ENCODE results near the gene ZSCAN5A. TPM values are rescaled to one million over a fixed set of nuclear protein-coding genes. Genes with fewer than 3 reads are reported as not detected.
"Not testable (repeated sequence)": the region's sequence is repeated elsewhere in the genome, so short reads cannot be mapped to it uniquely, and the experiment has no call there.

ZSCAN5A gene
- total and polyA plus RNA-seq, 2 of the 13 experiments (the other 11 are each of a cell fraction or from before 2014, with no cell fraction given), result 9.5 to 17.8 TPM

DNA sequence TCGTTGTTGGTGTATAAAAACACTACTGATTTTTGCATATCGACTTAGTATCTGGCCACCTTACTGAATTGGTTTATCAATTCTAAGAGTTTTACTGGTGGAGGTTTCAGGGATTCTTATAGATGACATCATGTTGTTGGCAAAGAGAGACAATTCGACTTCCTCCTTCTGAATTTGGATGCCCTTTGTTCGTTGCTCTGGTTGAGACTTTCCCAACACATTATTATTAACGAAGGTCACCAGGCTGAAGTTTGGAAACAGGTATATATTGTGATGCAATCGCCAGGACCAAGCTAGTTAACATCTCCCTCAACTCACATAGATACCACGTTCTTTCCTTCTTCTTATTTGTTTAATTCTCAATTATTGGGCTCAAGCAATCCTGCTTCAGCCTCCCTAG is 115.0 kb downstream of the ZSCAN5A start:
- no peaks in the 10 kb centered on the region for H3K79me2 ChIP-seq (ENCODE audit: insufficient read depth, low read length)
- no peaks in the 10 kb centered on the region for H3K36me3 ChIP-seq (replicated peaks in 1 of 2; ENCODE audit: control insufficient read depth in 1 of 2, insufficient read depth in 2 of 2, low read length in 2 of 2)
- H3K4me3 ChIP-seq (replicated peaks in 1 of 3; ENCODE audit: insufficient read depth in 1 of 3, low read depth in 2 of 3, low read length in 3 of 3), result no peak overlapping the region
- TF ChIP-seq ZNF552 (CRISPR knock-in tag; IDR thresholded peaks at IDR 0.05; ENCODE audit: borderline replicate concordance) (no peak), EEA1 (CRISPR knock-in tag; IDR thresholded peaks at IDR 0.05; ENCODE audit: borderline replicate concordance) (no peak), ZNF136 (CRISPR knock-in tag; IDR thresholded peaks at IDR 0.05; ENCODE audit: low read depth) (no peak), FOXJ3 (CRISPR knock-in tag; IDR thresholded peaks at IDR 0.05; ENCODE audit: borderline replicate concordance) (no peak), JUND (CRISPR knock-in tag; IDR thresholded peaks at IDR 0.05) (no peak), ATF7 (IDR thresholded peaks at IDR 0.05) (peak; percentile 73), ATF7 (CRISPR knock-in tag; IDR thresholded peaks at IDR 0.05) (no peak), CEBPB (IDR thresholded peaks at IDR 0.05; ENCODE audit: borderline replicate concordance, low read depth, low read length) (peak; percentile 92), SOX6 (IDR thresholded peaks at IDR 0.05) (no peak), SOX6 (CRISPR knock-in tag; IDR thresholded peaks at IDR 0.05) (peak; percentile 17; the same call in 1 of the 2 replicates), CEBPG (CRISPR knock-in tag; IDR thresholded peaks at IDR 0.05) (peak; percentile 60), YEATS2 (CRISPR knock-in tag; IDR thresholded peaks at IDR 0.05; ENCODE audit: borderline replicate concordance) (no peak)
- TF ChIP-seq, protein P1, sequence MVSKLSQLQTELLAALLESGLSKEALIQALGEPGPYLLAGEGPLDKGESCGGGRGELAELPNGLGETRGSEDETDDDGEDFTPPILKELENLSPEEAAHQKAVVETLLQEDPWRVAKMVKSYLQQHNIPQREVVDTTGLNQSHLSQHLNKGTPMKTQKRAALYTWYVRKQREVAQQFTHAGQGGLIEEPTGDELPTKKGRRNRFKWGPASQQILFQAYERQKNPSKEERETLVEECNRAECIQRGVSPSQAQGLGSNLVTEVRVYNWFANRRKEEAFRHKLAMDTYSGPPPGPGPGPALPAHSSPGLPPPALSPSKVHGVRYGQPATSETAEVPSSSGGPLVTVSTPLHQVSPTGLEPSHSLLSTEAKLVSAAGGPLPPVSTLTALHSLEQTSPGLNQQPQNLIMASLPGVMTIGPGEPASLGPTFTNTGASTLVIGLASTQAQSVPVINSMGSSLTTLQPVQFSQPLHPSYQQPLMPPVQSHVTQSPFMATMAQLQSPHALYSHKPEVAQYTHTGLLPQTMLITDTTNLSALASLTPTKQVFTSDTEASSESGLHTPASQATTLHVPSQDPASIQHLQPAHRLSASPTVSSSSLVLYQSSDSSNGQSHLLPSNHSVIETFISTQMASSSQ (IDR thresholded peaks at IDR 0.05; ENCODE audit: low read depth), result no peak
- TF ChIP-seq, protein P1 (CRISPR knock-in tag; IDR thresholded peaks at IDR 0.05; ENCODE audit: borderline replicate concordance), result no peak
- POLR2A ChIA-PET, result no interaction called here
- H4K20me1 ChIP-seq (ENCODE audit: insufficient read depth, low read length), result no peaks in the 10 kb centered on the region
- ATAC-seq (no peak), DNase-seq (ENCODE audit: low spot score) (peak; percentile 17), FAIRE-seq (no peak)
- no peaks in the 10 kb centered on the region for H3K4me1 ChIP-seq (ENCODE audit: insufficient read depth, low read length)
- no TSS peak for BruUV-seq (replicated peaks)
- no peak overlapping the region for H2AFZ ChIP-seq (ENCODE audit: low read length)
- intact Hi-C loops (cut with micrococcal nuclease; ENCODE audit: unreplicated experiment) (no loop called here), in situ Hi-C loops (cut with HindIII; ENCODE audit: extremely low pct_ligation_motif_present, low pct_unique_long_range_greater_than_20kb) (no loop called here)
- H3K4me2 ChIP-seq (ENCODE audit: low read depth, low read length), result no peak overlapping the region
- no peaks in the 10 kb centered on the region; a peak in 1 of 5 replicates for H3K27me3 ChIP-seq (ENCODE audit: control insufficient read depth in 1 of 2, insufficient read depth in 2 of 2, low read length in 2 of 2)
- H3K27ac ChIP-seq (ENCODE audit: extremely low read length, insufficient read depth, low read length), result no peak overlapping the region
- H3K9me3 ChIP-seq (ENCODE audit: low read length), result no peaks in the 10 kb centered on the region
- 15% methylated on average over 7 of the region's 7 CpGs for WGBS (ENCODE audit: low lambda C conversion rate)
- H3K9ac ChIP-seq (ENCODE audit: insufficient read depth, low read depth, low read length), result no peak overlapping the region
- CTCF ChIA-PET (ENCODE audit: low intra/inter-chr PET ratio, low total read pairs), result no interaction called here

DNA sequence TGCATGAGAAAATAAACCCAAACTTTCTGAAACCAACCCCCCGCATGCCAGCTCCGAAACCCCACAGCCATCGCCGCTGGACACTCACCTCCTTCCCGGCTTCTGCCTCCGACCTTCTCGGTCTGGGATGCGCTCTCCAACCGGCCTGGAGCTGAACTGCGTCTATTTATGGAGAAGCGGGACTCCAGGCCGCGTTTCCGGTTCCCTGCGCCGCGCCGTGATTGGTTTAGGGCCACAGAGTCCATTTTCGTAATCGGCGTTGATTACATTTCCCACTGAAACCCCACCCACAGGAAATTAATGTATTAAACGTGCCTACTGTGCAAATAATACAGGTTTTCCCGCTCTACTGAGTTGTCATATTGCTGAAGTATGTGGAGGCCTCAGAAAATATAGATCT is 117.0 kb downstream of the ZSCAN5A start, which contains the start of gene ZSCAN5B:
Gene ZSCAN5B (minus strand): TSS at position 138 of the 400 bp plus-strand sequence. CDS start 4,731 bp downstream, outside the sequence.
- H3K4me2 ChIP-seq (ENCODE audit: low read depth, low read length); POLR2A ChIA-PET; FAIRE-seq; H3K36me3 ChIP-seq (replicated peaks in 1 of 2; ENCODE audit: control insufficient read depth in 1 of 2, insufficient read depth in 2 of 2, low read length in 2 of 2); H4K20me1 ChIP-seq (ENCODE audit: insufficient read depth, low read length); H3K4me3 ChIP-seq (replicated peaks in 1 of 3; ENCODE audit: insufficient read depth in 1 of 3, low read depth in 2 of 3, low read length in 3 of 3); BruUV-seq (replicated peaks); in situ Hi-C loops (cut with HindIII; ENCODE audit: extremely low pct_ligation_motif_present, low pct_unique_long_range_greater_than_20kb); intact Hi-C loops (cut with micrococcal nuclease; ENCODE audit: unreplicated experiment); H3K27ac ChIP-seq (ENCODE audit: extremely low read length, insufficient read depth, low read length); H3K4me1 ChIP-seq (ENCODE audit: insufficient read depth, low read length); ATAC-seq; H3K27me3 ChIP-seq (ENCODE audit: control insufficient read depth in 1 of 2, insufficient read depth in 2 of 2, low read length in 2 of 2); H3K9ac ChIP-seq (ENCODE audit: insufficient read depth, low read depth, low read length); CTCF ChIA-PET (ENCODE audit: low intra/inter-chr PET ratio, low total read pairs); H3K9me3 ChIP-seq (ENCODE audit: low read length); DNase-seq (ENCODE audit: low spot score); H3K79me2 ChIP-seq (ENCODE audit: insufficient read depth, low read length); H2AFZ ChIP-seq (ENCODE audit: low read length): not testable (repeated sequence)
- WGBS (ENCODE audit: low lambda C conversion rate), result 81% methylated on average over 23 of the region's 23 CpGs

Measured in HepG2 (cell line).